ENCODE results near the gene APOD.
A peak's percentile ranks its signal among the peaks of the same experiment; 100 is the strongest.

The APOD gene

GRCh38 chr3:195584543-195584870 lies 767 bp upstream of the APOD start:
- no peak for DNase-seq

- peak in 1 of 3 experiments; percentile 14 for DNase-seq
These were observed 793 bp downstream of the APOD start for GRCh38 chr3:195582947-195583346.

- no peak for DNase-seq
These were observed 2.8 kb downstream of the APOD start for GRCh38 chr3:195580744-195581443.

- no peak for DNase-seq
These were observed 4.5 kb downstream of the APOD start for GRCh38 chr3:195579281-195579680.

- no peak for DNase-seq
These were observed 5.2 kb downstream of the APOD start for GRCh38 chr3:195578565-195578964.

- DNase-seq = no peak
These were observed 6.0 kb downstream of the APOD start for GRCh38 chr3:195577645-195578177.

- no peak for DNase-seq
These were observed 9.0 kb downstream of the APOD start for GRCh38 chr3:195574497-195575304.

GRCh38 chr3:195573611-195574496 lies 9.9 kb downstream of the APOD start:
- no peak for DNase-seq

- DNase-seq = no peak
These were observed 12.4 kb downstream of the APOD start for GRCh38 chr3:195571361-195571760.

- peak in 2 of 3 experiments; percentile 35 to 63 for DNase-seq
These were observed 12.8 kb downstream of the APOD start for GRCh38 chr3:195570912-195571311.

- DNase-seq = no peak
These were observed 13.4 kb downstream of the APOD start for GRCh38 chr3:195570344-195570743.

GRCh38 chr3:195568630-195569029 lies 15.1 kb downstream of the APOD start:
- no peak for DNase-seq

- DNase-seq = no peak
These were observed 16.9 kb downstream of the APOD start for GRCh38 chr3:195566797-195567196.

GRCh38 chr3:195565716-195566115 lies 18.0 kb downstream of the APOD start:
- peak in 1 of 3 experiments; percentile 39 for DNase-seq

GRCh38 chr3:195563317-195563716 lies 20.4 kb downstream of the APOD start:
- no peak for DNase-seq

GRCh38 chr3:195559723-195560409 lies 23.9 kb downstream of the APOD start:
- DNase-seq = peak in 2 of 3 experiments; percentile 71 to 84

GRCh38 chr3:195558602-195559001 lies 25.1 kb downstream of the APOD start:
- peak; percentile 48 to 80 (median 74) for DNase-seq

GRCh38 chr3:195557322-195557721 lies 26.4 kb downstream of the APOD start:
- peak in 1 of 3 experiments; percentile 14 for DNase-seq

GRCh38 chr3:195556390-195556789 lies 27.4 kb downstream of the APOD start:
- peak in 1 of 3 experiments; percentile 30 for DNase-seq

GRCh38 chr3:195555110-195555509 lies 28.6 kb downstream of the APOD start:
- no peak for DNase-seq

GRCh38 chr3:195554458-195554857 lies 29.3 kb downstream of the APOD start:
- no peak for DNase-seq

- no peak for DNase-seq
These were observed 30.5 kb downstream of the APOD start for GRCh38 chr3:195553268-195553667.
